RPMI7951 (cell line): ENCODE measurements around the gene CTCFL. TPM values are rescaled to one million over a fixed set of nuclear protein-coding genes. Genes with fewer than 3 reads are reported as not detected.

Experiments used
- total RNA-seq: library from RNA; depleted of rRNA; stranded (reverse); fragments of >200 nt; shearing (Covaris generic); gene quantifications from 2 replicates; pipeline ENCODE4 v1.2.3, GENCODE V29; 2014; rRNA removed

CTCFL gene
- total RNA-seq, 1 experiment from 2014 or later = not detected

Other genes with a start within 250 kb of the CTCFL start
- not detected in 2 replicates for gene SPO11, start 195.3 kb downstream of the CTCFL start, total RNA-seq
- 76.5 and 83.9 TPM in 2 replicates for gene RAE1, start 173.9 kb downstream of the CTCFL start, total RNA-seq
- 9.9 and 10.3 TPM in 2 replicates for gene RBM38, start 133.7 kb downstream of the CTCFL start, total RNA-seq
- not detected in 2 replicates for gene PCK1, start 36.0 kb upstream of the CTCFL start, total RNA-seq
- gene ZBP1, start 95.3 kb upstream of the CTCFL start, total RNA-seq = not detected in 2 replicates
- gene PMEPA1, start 184.9 kb upstream of the CTCFL start, total RNA-seq = 27.3 and 28.8 TPM in 2 replicates